ENCODE results near the gene DCST1. TPM values are rescaled to one million over a fixed set of nuclear protein-coding genes. Genes with fewer than 3 reads are reported as not detected.

The DCST1 gene
- total RNA-seq, 1 experiment from 2014 or later: not detected

- Histone ChIP-seq H3F3A (ENCODE audit: low read length, unreplicated experiment) (no peaks in the 10 kb centered on the region), H3K27me3 (ENCODE audit: low read length) (no peaks in the 10 kb centered on the region), H3K79me2 (ENCODE audit: low read length) (peaks cover 4% of the 10 kb centered on the region), H3K9me2 (replicated peaks; ENCODE audit: low read length) (no peaks in the 10 kb centered on the region), H2AFZ (ENCODE audit: low read length) (no peak within 1 kb of the TSS), H3K27ac (ENCODE audit: low read length) (no peak within 1 kb of the TSS), H4K20me1 (ENCODE audit: low read length) (peaks cover 7% of the 10 kb centered on the region; the same call in 1 of the 2 replicates), H3K4me2 (ENCODE audit: low read length) (no peak within 1 kb of the TSS), H3K4me3 (ENCODE audit: low read length) (no peak within 1 kb of the TSS), H3K4me1 (ENCODE audit: insufficient read depth, low read length) (no peaks in the 10 kb centered on the region), H3K9ac (ENCODE audit: low read length) (no peak within 1 kb of the TSS), H3K36me3 (ENCODE audit: low read depth, low read length) (peaks cover 18% of the 10 kb centered on the region), H3K9me3 (ENCODE audit: low read length) (no peaks in the 10 kb centered on the region)
- intact Hi-C loops (cut with micrococcal nuclease): no loop called here
- TSS peak; percentile 12 for BruUV-seq (replicated peaks)
- ChIA-PET CTCF (interaction anchor here (0.8 to 1.1 kb wide), 3 partner anchors 10 to 38 kb away, joined by 6 to 7 read pairs (median 6); partner anchors contain the start of genes PBXIP1 and PYGO2), POLR2A (ENCODE audit: unreplicated experiment) (interaction anchor here (0.5 to 1.3 kb wide), 2 partner anchors 10 to 23 kb away, joined by 4 read pairs; partner anchors contain the start of gene FLAD1)
- ATAC-seq (peak; percentile 39), DNase-seq (no peak)
- TF ChIP-seq CTCF (conservative IDR thresholded peaks at IDR 0.05; ENCODE audit: low read depth, low read length) (no peak), EZH2 (IDR thresholded peaks at IDR 0.05; ENCODE audit: low read length, unreplicated experiment) (no peak), EZH2phosphoT487 (IDR thresholded peaks at IDR 0.05; ENCODE audit: borderline replicate concordance, low read length) (no peak)
Measured at GRCh38 chr1:154993572-154994268, 39.9 kb upstream of the DCST1 start, which contains the start of gene LENEP. Gene LENEP (plus strand): TSS chr1:154993586. CDS start chr1:154993608, 22 bp downstream.

- ChIA-PET CTCF (interaction anchor here (0.7 to 1.1 kb wide), 2 partner anchors 33 to 89 kb away, joined by 3 to 6 read pairs; partner anchors contain the start of gene PYGO2), POLR2A (ENCODE audit: unreplicated experiment) (interaction anchor here (0.5 to 1.3 kb wide), 2 partner anchors 11 to 23 kb away, joined by 4 read pairs; partner anchors contain the start of gene FLAD1)
- no peaks in the 10 kb centered on the region for H3K9me3 ChIP-seq (ENCODE audit: low read length)
- no peak overlapping the region for H3K27ac ChIP-seq (ENCODE audit: low read length)
- no peak overlapping the region for H3K9ac ChIP-seq (ENCODE audit: low read length)
- no peak overlapping the region for H3K4me3 ChIP-seq (ENCODE audit: low read length)
- ATAC-seq (no peak), DNase-seq (no peak)
- peaks cover 4% of the 10 kb centered on the region for H3K4me1 ChIP-seq (ENCODE audit: insufficient read depth, low read length)
- H2AFZ ChIP-seq (ENCODE audit: low read length): no peak overlapping the region
- TF ChIP-seq EZH2 (IDR thresholded peaks at IDR 0.05; ENCODE audit: low read length, unreplicated experiment) (no peak), EZH2phosphoT487 (IDR thresholded peaks at IDR 0.05; ENCODE audit: borderline replicate concordance, low read length) (no peak), CTCF (conservative IDR thresholded peaks at IDR 0.05; ENCODE audit: low read depth, low read length) (no peak)
- no peaks in the 10 kb centered on the region for H3K27me3 ChIP-seq (ENCODE audit: low read length)
- peaks cover 2% of the 10 kb centered on the region; the same call in 1 of the 2 replicates for H4K20me1 ChIP-seq (ENCODE audit: low read length)
- H3K4me2 ChIP-seq (ENCODE audit: low read length): no peak overlapping the region
- H3F3A ChIP-seq (ENCODE audit: low read length, unreplicated experiment): no peaks in the 10 kb centered on the region
- intact Hi-C loops (cut with micrococcal nuclease): no loop called here
- no TSS peak for BruUV-seq (replicated peaks)
- H3K9me2 ChIP-seq (replicated peaks; ENCODE audit: low read length): no peaks in the 10 kb centered on the region
- H3K79me2 ChIP-seq (ENCODE audit: low read length): no peaks in the 10 kb centered on the region
- H3K36me3 ChIP-seq (ENCODE audit: low read depth, low read length): peaks cover 13% of the 10 kb centered on the region
Measured at GRCh38 chr1:154994269-154994587, 39.4 kb upstream of the DCST1 start.

GRCh38 chr1:154994591-154994990 is 39.0 kb upstream of the DCST1 start:
- CTCF ChIA-PET: interaction anchor here (0.6 to 0.7 kb wide), 2 partner anchors 10 to 89 kb away, joined by 3 read pairs; no protein-coding TSS in a partner anchor
- H3K9ac ChIP-seq (ENCODE audit: low read length): no peak overlapping the region
- no peaks in the 10 kb centered on the region for H3K27me3 ChIP-seq (ENCODE audit: low read length)
- no TSS peak for BruUV-seq (replicated peaks)
- no peak for DNase-seq
- H3K4me3 ChIP-seq (ENCODE audit: low read length): no peak overlapping the region
- no peaks in the 10 kb centered on the region for H3K79me2 ChIP-seq (ENCODE audit: low read length)
- no peak for ATAC-seq
- intact Hi-C loops (cut with micrococcal nuclease): no loop called here
- peaks cover 7% of the 10 kb centered on the region for H3K4me1 ChIP-seq (ENCODE audit: insufficient read depth, low read length)
- no peak for TF ChIP-seq EZH2 (IDR thresholded peaks at IDR 0.05; ENCODE audit: low read length, unreplicated experiment)
- no peak for TF ChIP-seq CTCF (conservative IDR thresholded peaks at IDR 0.05; ENCODE audit: low read depth, low read length)
- no peak for TF ChIP-seq EZH2phosphoT487 (IDR thresholded peaks at IDR 0.05; ENCODE audit: borderline replicate concordance, low read length)
- POLR2A ChIA-PET (ENCODE audit: unreplicated experiment): interaction anchor here (0.5 kb wide), 1 partner anchor 24 kb away, joined by 4 read pairs; no protein-coding TSS in a partner anchor
- H3K36me3 ChIP-seq (ENCODE audit: low read depth, low read length): peaks cover 9% of the 10 kb centered on the region
- no peak overlapping the region for H2AFZ ChIP-seq (ENCODE audit: low read length)
- H3K9me2 ChIP-seq (replicated peaks; ENCODE audit: low read length): no peaks in the 10 kb centered on the region
- no peaks in the 10 kb centered on the region for H3K9me3 ChIP-seq (ENCODE audit: low read length)
- no peaks in the 10 kb centered on the region for H3F3A ChIP-seq (ENCODE audit: low read length, unreplicated experiment)
- no peak overlapping the region for H3K27ac ChIP-seq (ENCODE audit: low read length)
- H3K4me2 ChIP-seq (ENCODE audit: low read length): no peak overlapping the region
- no peaks in the 10 kb centered on the region for H4K20me1 ChIP-seq (ENCODE audit: low read length)
